CD4-positive, CD25-positive, alpha-beta regulatory T cell (primary cell): Measurements from ENCODE around the gene WARS2. TPM values are rescaled to one million over a fixed set of nuclear protein-coding genes. Genes with fewer than 3 reads are reported as not detected.

Experiments used
- ATAC-seq, 2 donors: fragments of 150-1000 bp; cut with Tn5 transposase; one replicate each; pipeline ENCODE4 v1.10.0; 2021; ENCODE audit warnings: low read depth in 2 of 2, moderate number of reproducible peaks in 2 of 2, moderate library complexity in 1 of 2
- DNase-seq, 3 donors: peaks; one replicate each; pipeline versions ENCODE4 v3.0.0 to v3.0.0-alpha.2; 2012 to 2022; ENCODE audit warnings: mixed read lengths in 1 of 3
- H3K27ac ChIP-seq: one replicate; pipeline ENCODE4 v1.7.0; 2013; ENCODE audit warnings: mild to moderate bottlenecking, low read length; ENCODE audit not compliant: insufficient read depth, poor library complexity, severe bottlenecking
- H3K27me3 ChIP-seq: one replicate; pipeline ENCODE4 v1.7.0; 2013; ENCODE audit warnings: low read length; ENCODE audit not compliant: control insufficient read depth, insufficient read depth
- H3K36me3 ChIP-seq: one replicate; pipeline ENCODE4 v1.7.0; 2013; ENCODE audit warnings: mild to moderate bottlenecking, low read length, moderate library complexity; ENCODE audit not compliant: control insufficient read depth, insufficient read depth
- H3K4me1 ChIP-seq: 2 replicates; pipeline ENCODE4 v1.7.0; 2013; ENCODE audit warnings: mild to moderate bottlenecking, low read length; ENCODE audit not compliant: insufficient read depth, control insufficient read depth, poor library complexity, severe bottlenecking
- H3K4me3 ChIP-seq: one replicate; pipeline ENCODE4 v1.7.0; 2013; ENCODE audit warnings: low read depth, mild to moderate bottlenecking, low read length, moderate library complexity
- H3K9me3 ChIP-seq, 2 experiments: 1 replicate in 1 of 2; 2 replicates in 1 of 2; pipeline ENCODE4 v1.7.0; 2013; ENCODE audit warnings: low read length in 2 of 2, mild to moderate bottlenecking in 1 of 2, moderate library complexity in 1 of 2; ENCODE audit not compliant: control insufficient read depth in 2 of 2
- H3K27ac Mint-ChIP-seq, 3 donors: one replicate each; pipeline ENCODE4 v1.8.0; 2020 to 2022; ENCODE audit warnings: mild to moderate bottlenecking in 3 of 3, mixed read lengths in 3 of 3, moderate library complexity in 2 of 3
- H3K27me3 Mint-ChIP-seq: one replicate; pipeline ENCODE4 v1.8.0; 2022; ENCODE audit warnings: mild to moderate bottlenecking, mixed read lengths
- H3K36me3 Mint-ChIP-seq: one replicate; pipeline ENCODE4 v1.8.0; 2020; ENCODE audit warnings: mixed read lengths
- H3K4me1 Mint-ChIP-seq, 4 donors: one replicate each; pipeline ENCODE4 v1.8.0; 2020 to 2022; ENCODE audit warnings: mixed read lengths in 4 of 4, mild to moderate bottlenecking in 1 of 4
- H3K4me3 Mint-ChIP-seq, 4 donors: one replicate each; pipeline ENCODE4 v1.8.0; 2020 to 2022; ENCODE audit warnings: mild to moderate bottlenecking in 4 of 4, mixed read lengths in 4 of 4, moderate library complexity in 3 of 4
- H3K9me3 Mint-ChIP-seq, 7 donors: one replicate each; pipeline ENCODE4 v1.8.0; 2020 to 2022; ENCODE audit warnings: mixed read lengths in 7 of 7, mild to moderate bottlenecking in 3 of 7, moderate library complexity in 2 of 7
- polyA plus RNA-seq, 4 donors: library from polyadenylated mRNA; unstranded; fragments of 300-500 nt; fragmentation: Illumina TruSeq; gene quantifications; one replicate each; pipeline ENCODE4 v1.2.3, GENCODE V29; 2021
- total RNA-seq: library from RNA; stranded (reverse); gene quantifications from one replicate; pipeline ENCODE4 v1.2.3, GENCODE V29; 2022

The WARS2 gene
- total and polyA plus RNA-seq, 5 donors from 2014 or later, result 13.9 to 23.0 (median 16.9) TPM

DNA sequence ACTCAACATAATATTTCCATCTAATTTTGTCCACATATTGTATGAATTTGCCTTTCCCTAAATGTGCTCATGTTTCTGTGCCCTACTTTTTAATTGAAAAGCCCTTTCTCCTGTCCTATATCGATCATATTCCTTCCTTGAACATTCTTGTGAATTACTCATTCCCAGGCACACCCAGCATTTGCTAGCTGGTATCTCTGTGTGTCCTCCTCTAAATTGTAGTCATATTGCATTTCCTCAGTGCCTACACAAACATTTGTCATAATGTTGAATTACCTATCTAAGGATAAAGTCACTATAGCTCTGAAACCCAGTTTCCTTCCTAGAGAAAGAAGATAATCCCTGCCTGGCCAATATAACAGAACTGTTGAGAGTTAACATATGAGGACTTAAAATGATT lies 112.7 kb downstream of the WARS2 start:
- H3K4me1 Mint-ChIP-seq, result no peaks in the 10 kb centered on the region
- Histone ChIP-seq H3K4me1 (no peaks in the 10 kb centered on the region), H3K27ac (no peak overlapping the region), H3K36me3 (peaks cover 3% of the 10 kb centered on the region), H3K4me3 (no peak overlapping the region), H3K9me3 (no peaks in the 10 kb centered on the region), H3K27me3 (no peaks in the 10 kb centered on the region)
- H3K4me3 Mint-ChIP-seq, result no peak overlapping the region
- H3K27ac Mint-ChIP-seq, result no peak overlapping the region
- peaks cover 25% of the 10 kb centered on the region for H3K36me3 Mint-ChIP-seq
- H3K27me3 Mint-ChIP-seq, result no peaks in the 10 kb centered on the region
- DNase-seq (no peak), ATAC-seq (no peak)
- H3K9me3 Mint-ChIP-seq, result peaks cover 0 to 6% (median 2%) of the 10 kb centered on the region in 7 donors

DNA sequence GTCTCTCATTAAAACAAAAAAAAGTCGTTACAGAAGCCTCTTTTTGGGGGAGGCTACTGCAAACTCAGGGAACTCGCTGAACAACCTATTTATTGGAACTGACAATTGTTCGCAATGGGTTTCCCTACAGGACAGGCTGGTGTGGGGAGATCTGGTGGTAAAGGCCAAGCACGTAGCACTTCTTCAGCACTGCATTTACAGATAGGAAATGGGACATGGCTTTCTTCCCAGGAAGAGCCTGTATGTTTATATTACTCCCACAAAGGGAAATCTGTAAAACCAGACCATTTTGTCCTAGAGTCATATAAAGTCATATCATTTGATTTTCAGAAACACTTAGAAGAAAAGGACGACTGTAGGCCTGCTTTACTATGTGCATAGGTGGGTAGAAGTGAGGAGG lies 113.5 kb downstream of the WARS2 start:
- H3K4me1 Mint-ChIP-seq, result no peaks in the 10 kb centered on the region
- H3K9me3 ChIP-seq, result no peaks in the 10 kb centered on the region
- no peak overlapping the region for H3K4me3 ChIP-seq
- H3K27ac Mint-ChIP-seq, result no peak overlapping the region
- H3K27me3 Mint-ChIP-seq, result no peaks in the 10 kb centered on the region
- peaks cover 0 to 6% (median 2%) of the 10 kb centered on the region in 7 donors for H3K9me3 Mint-ChIP-seq
- no peak overlapping the region for H3K4me3 Mint-ChIP-seq
- H3K27ac ChIP-seq, result no peak overlapping the region
- peaks cover 17% of the 10 kb centered on the region for H3K36me3 Mint-ChIP-seq
- H3K27me3 ChIP-seq, result no peaks in the 10 kb centered on the region
- H3K4me1 ChIP-seq, result no peaks in the 10 kb centered on the region
- no peaks in the 10 kb centered on the region for H3K36me3 ChIP-seq
- DNase-seq (no peak), ATAC-seq (no peak)

DNA sequence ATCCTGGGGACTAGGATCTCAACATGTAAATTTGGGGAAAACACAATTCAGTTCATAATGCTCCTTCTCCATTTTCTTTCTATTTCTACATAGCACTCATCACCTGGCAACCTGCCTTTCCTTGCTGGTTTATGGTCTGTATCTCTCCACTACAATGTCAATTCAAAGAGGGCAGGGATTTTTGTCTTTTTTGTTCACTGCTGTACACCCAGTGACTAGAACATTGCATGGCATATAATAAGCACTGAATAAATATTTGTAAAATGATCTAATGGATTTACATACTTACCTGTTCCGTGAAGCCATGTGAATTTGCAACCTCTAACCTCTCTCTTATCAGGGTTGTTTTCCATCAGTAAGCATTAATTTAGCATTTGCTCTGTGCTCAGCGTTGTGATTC lies 124.9 kb downstream of the WARS2 start:
- H3K4me3 Mint-ChIP-seq, result no peak overlapping the region
- no peaks in the 10 kb centered on the region for H3K4me1 Mint-ChIP-seq
- Histone ChIP-seq H3K9me3 (no peaks in the 10 kb centered on the region), H3K4me3 (no peak overlapping the region), H3K27me3 (no peaks in the 10 kb centered on the region), H3K4me1 (no peaks in the 10 kb centered on the region), H3K27ac (no peak overlapping the region), H3K36me3 (no peaks in the 10 kb centered on the region)
- no peak overlapping the region for H3K27ac Mint-ChIP-seq
- ATAC-seq (no peak), DNase-seq (no peak)
- peaks cover 20% of the 10 kb centered on the region for H3K27me3 Mint-ChIP-seq
- peaks cover 32% of the 10 kb centered on the region for H3K36me3 Mint-ChIP-seq
- peaks cover 1 to 13% (median 9%) of the 10 kb centered on the region in 7 donors for H3K9me3 Mint-ChIP-seq

DNA sequence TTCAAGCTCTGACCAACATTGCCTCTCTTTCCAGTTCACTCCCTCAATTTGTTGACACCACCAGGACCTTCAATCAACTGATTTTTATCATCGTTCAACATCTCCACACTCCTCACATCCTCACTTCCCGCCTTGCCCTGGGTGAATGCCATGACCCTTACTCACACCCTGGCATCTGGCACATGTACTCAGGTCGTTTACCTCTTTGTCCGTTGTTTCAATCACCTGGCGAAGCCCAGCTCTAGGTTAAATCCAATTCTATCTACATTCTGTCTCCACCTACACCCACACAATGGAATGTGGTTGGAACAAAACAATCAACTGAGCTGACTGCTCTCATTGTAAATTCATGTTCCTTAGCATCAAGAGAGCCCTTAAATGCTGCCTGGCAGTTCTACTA lies 128.1 kb downstream of the WARS2 start:
- ATAC-seq (no peak), DNase-seq (no peak)
- Histone ChIP-seq H3K4me3 (no peak overlapping the region), H3K36me3 (no peaks in the 10 kb centered on the region), H3K27ac (no peak overlapping the region), H3K9me3 (no peaks in the 10 kb centered on the region), H3K27me3 (peaks cover 13% of the 10 kb centered on the region), H3K4me1 (peaks cover 8% of the 10 kb centered on the region)
- peaks cover 0 to 10% (median 5%) of the 10 kb centered on the region in 4 donors for H3K4me1 Mint-ChIP-seq
- no peak overlapping the region for H3K4me3 Mint-ChIP-seq
- no peak overlapping the region for H3K27ac Mint-ChIP-seq
- peaks cover 0 to 15% (median 6%) of the 10 kb centered on the region in 7 donors for H3K9me3 Mint-ChIP-seq
- H3K36me3 Mint-ChIP-seq, result peaks cover 21% of the 10 kb centered on the region
- peaks cover 41% of the 10 kb centered on the region for H3K27me3 Mint-ChIP-seq

DNA sequence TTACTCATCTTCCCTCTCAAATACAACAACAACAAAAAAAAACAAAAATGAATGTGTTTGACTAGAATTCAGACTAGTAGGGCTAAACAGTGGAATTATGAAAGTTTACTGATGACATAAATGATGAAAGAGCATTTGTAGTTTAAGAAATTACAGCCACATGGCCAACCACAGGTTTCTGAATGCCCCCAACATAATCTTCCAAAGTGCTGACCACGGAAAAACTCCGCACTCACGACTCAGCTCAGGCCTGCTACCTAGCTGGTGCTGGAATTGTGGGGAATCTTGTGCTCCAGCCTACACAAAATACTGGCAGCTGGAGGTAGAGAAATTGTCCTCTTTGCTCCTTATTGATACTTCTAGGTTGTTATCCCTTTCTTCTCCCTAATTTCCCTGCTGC lies 128.7 kb downstream of the WARS2 start:
- ATAC-seq, result no peak
- peaks cover 8% of the 10 kb centered on the region for H3K4me1 ChIP-seq
- Mint-ChIP-seq H3K4me1 (peaks cover 0 to 10% (median 5%) of the 10 kb centered on the region in 4 donors), H3K36me3 (peaks cover 21% of the 10 kb centered on the region), H3K27me3 (peaks cover 41% of the 10 kb centered on the region), H3K27ac (no peak overlapping the region), H3K4me3 (no peak overlapping the region), H3K9me3 (peaks cover 0 to 15% (median 6%) of the 10 kb centered on the region in 7 donors)
- no peak overlapping the region for H3K4me3 ChIP-seq
- H3K27ac ChIP-seq, result no peak overlapping the region
- peaks cover 13% of the 10 kb centered on the region for H3K27me3 ChIP-seq
- H3K36me3 ChIP-seq, result no peaks in the 10 kb centered on the region
- no peak for DNase-seq
- no peaks in the 10 kb centered on the region for H3K9me3 ChIP-seq

DNA sequence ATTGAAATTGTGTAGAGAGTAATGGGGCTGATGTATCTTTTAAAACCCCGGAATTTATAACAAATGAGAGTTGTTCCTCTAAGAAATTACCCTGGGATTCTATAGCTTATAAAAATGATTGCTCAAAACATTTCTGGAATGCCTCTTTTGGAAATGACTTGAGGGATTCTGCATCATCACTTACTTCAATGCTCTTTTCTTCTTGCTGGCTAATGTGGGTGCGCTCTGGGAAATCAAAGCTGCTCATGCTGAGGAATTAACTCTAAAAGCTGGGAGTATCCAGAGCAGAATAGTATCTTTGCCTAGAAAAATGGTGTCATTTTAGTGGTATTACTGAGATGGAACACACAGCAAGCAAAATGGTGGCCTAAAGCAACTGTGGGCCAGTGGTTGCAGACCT lies 129.3 kb downstream of the WARS2 start:
- peaks cover 8% of the 10 kb centered on the region for H3K4me1 ChIP-seq
- H3K36me3 ChIP-seq, result no peaks in the 10 kb centered on the region
- no peak for ATAC-seq
- no peak overlapping the region for H3K4me3 ChIP-seq
- H3K27ac ChIP-seq, result no peak overlapping the region
- Mint-ChIP-seq H3K4me1 (peaks cover 0 to 14% (median 7%) of the 10 kb centered on the region in 4 donors), H3K4me3 (no peak overlapping the region), H3K27me3 (peaks cover 47% of the 10 kb centered on the region), H3K27ac (no peak overlapping the region), H3K36me3 (peaks cover 21% of the 10 kb centered on the region), H3K9me3 (peaks cover 0 to 15% (median 6%) of the 10 kb centered on the region in 7 donors)
- no peak for DNase-seq
- H3K27me3 ChIP-seq, result peaks cover 16% of the 10 kb centered on the region
- H3K9me3 ChIP-seq, result no peaks in the 10 kb centered on the region

DNA sequence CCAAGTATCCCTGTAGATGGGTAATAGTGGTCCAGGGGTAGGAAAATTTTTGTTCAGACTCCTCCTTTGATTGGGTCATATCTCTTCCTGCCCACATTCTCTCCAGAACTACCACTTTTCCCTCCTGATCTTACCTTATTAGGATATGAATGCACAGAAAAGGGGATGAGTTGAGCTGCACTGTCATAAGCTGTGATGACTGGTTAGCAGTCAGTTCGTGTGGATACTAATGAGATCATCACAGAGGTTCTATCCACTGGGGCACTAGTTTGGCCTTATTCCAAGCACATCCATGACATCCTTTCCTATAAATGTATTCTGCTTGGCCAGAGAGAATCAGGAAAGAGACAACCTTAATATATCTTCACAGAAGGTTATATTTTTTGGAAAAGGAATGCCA lies 130.3 kb downstream of the WARS2 start:
- no peak for DNase-seq
- Histone ChIP-seq H3K27me3 (peaks cover 25% of the 10 kb centered on the region), H3K36me3 (no peaks in the 10 kb centered on the region), H3K27ac (no peak overlapping the region), H3K4me3 (no peak overlapping the region), H3K4me1 (peaks cover 8% of the 10 kb centered on the region), H3K9me3 (no peaks in the 10 kb centered on the region)
- Mint-ChIP-seq H3K4me3 (no peak overlapping the region), H3K27me3 (peaks cover 56% of the 10 kb centered on the region), H3K36me3 (peaks cover 14% of the 10 kb centered on the region), H3K4me1 (peaks cover 0 to 17% (median 12%) of the 10 kb centered on the region in 4 donors), H3K9me3 (peaks cover 0 to 10% (median 7%) of the 10 kb centered on the region in 7 donors), H3K27ac (no peak overlapping the region)
- no peak for ATAC-seq

DNA sequence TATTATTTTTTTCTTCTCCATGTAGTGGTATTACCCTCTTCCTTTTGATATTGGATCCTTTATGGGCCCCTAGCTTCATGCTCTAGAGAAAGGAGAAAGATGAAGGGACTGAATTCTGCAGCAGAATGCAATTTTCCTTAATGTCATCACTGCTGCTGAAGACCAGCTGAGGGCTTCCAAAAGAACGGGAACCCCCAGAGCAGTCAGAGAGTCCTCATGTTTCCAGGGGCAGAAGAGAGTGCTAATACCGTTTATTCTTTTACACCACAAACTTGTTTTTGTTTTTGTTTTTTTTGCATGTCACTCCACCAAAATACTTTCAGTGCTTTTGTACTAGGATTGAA lies 131.2 kb downstream of the WARS2 start:
- DNase-seq (no peak), ATAC-seq (no peak)
- peaks cover 8% of the 10 kb centered on the region for H3K4me1 ChIP-seq
- Mint-ChIP-seq H3K27me3 (peaks cover 65% of the 10 kb centered on the region), H3K4me3 (no peak overlapping the region), H3K9me3 (peaks cover 0 to 11% (median 6%) of the 10 kb centered on the region in 7 donors), H3K27ac (no peak overlapping the region), H3K4me1 (peaks cover 0 to 17% (median 12%) of the 10 kb centered on the region in 4 donors), H3K36me3 (peaks cover 5% of the 10 kb centered on the region)
- H3K36me3 ChIP-seq, result no peaks in the 10 kb centered on the region
- no peak overlapping the region for H3K27ac ChIP-seq
- no peak overlapping the region for H3K4me3 ChIP-seq
- no peaks in the 10 kb centered on the region for H3K9me3 ChIP-seq
- peaks cover 32% of the 10 kb centered on the region for H3K27me3 ChIP-seq
